HG03439 (cell line): ENCODE results near the gene NFIL3.
A peak's percentile ranks its signal among the peaks of the same experiment; 100 is the strongest.

Experiments
- ATAC-seq: cut with Tn5 transposase; IDR thresholded peaks from one replicate; pipeline ENCODE4 v1.9.1; 2021; ENCODE audit warnings: mild to moderate bottlenecking, moderate library complexity; ENCODE audit not compliant: unreplicated experiment

NFIL3 gene

DNA sequence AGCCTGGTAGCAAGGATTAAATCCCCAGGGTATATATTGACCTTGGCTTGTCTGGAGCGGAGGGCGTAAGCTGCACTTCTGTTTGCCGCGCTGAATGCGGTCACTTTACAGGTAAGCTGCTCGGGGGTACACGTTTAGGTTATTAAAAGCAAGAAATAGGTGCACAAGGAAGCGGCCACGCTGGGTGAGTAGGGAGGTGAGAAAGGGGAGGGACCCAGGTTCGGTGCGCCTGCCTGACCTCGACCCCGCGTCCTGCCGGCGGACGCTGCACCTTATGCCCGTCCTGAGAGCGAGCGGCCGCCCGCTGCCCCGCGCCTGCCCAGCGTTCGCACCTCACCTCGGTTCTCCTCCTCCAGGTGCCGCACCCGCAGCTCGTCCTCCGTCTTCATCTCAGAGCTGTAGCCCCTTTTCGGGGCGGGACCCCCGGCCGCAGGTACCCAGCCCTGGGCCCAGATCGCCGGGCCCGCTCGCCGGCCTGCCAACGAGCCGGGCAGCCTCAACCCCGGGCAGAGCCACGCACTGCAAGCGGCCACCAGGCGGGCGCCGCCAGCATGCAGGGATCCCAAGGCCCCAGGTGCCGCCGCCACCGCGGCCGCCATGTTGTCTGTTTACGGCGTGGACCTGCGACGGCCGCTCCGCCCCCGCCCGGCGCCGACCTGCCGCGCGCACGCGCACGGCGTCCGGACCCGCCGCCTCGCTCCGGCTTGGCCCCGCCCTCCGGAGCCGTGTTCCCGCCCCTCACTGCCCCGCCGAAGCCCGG lies 62.2 kb downstream of the NFIL3 start, which contains the start of gene AUH:
TSS of gene AUH (minus strand) at position 628 of the 760 bp plus-strand sequence. CDS start at position 599, 29 bp downstream.
- ATAC-seq, result peak; percentile 85

DNA sequence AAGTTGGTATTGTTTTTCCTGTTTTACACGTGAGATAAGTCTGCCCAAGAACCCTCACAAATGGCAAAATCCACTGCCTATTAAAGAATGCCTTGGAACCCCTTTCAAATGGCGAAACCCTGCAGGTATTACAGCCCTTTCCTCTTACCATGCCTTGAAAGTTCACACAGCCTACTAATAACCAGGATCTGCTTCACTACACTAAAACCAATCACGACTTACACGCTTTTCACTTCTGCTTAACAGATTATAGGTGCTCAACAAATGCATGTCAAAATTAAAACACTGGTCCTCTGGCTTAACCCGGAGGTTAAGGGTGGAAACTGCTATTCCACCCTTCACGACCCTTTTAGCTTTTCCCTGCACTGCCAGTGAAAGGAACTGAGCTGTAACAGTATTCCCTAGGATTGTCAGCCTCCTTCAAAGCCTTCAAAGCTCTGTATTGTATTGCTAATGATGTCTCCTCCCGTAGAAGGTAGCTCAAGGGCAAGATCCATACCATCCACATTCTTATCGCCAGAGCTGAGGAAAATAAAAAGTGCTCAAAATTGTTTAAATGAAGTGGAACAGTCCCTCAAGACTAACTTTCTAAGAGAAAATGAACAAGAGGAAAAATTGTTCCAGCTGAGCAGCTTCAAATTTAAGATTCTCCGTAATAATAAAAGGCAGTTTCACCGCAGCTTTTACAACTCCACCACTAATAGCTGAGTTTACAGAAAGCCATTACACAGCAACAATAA lies 62.9 kb downstream of the NFIL3 start:
- ATAC-seq, result no peak

DNA sequence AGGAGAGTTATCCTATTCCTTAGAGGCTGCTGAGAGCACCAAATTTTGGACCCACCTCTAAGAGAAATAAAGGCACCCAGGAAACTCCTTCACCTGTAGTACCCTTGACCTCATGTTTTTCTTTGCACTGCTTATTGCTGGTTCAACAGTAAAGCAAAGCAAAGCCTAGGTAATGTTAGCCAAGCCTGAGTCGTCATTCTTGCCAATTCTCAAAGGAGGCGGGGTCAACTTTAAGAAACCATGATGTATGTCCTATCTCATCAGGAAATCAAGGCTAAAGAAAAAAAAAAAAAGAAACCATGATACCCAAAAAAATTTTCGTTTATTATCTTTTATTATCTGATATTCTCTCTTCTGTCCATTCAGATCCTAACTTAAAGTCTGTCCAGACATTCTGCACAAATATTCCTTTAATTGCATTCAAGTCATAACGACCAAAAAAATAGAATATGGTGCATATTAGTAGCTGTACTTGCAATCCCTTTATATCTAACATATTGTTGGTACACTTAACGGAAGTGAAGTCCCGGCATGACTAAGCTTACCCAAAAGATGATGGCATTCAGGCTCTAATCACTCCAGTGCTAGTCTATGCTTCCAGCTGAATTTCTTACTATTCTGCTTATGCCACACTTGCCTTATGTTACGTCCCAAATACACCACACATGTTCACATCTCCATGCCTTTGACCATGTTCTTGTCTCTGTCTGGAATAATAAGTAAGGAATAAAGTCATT lies 63.7 kb downstream of the NFIL3 start:
- ATAC-seq, result no peak

DNA sequence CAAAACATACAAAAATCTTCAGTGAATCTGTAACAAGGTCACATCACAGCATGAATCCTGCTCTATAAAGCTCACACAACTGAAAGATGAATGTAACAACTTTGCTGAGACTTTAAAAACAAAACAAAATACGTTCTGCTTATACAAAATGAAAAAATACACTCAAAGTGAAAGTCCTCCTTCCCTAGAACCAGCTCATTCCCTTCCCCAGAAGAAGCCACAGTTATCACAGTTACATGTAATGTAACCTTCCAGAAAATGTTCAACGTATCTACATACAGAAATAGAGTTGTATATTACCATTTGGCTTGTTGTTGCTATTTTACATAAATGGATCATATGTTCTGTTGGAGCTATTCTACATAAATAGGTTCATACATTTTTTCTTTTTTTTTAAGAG lies 64.5 kb downstream of the NFIL3 start:
- no peak for ATAC-seq
